H9 (cell line): ENCODE measurements around the gene COL5A2. TPM values are rescaled to one million over a fixed set of nuclear protein-coding genes. Genes with fewer than 3 reads are reported as not detected.

Source experiments
- DNase-seq: peaks from one replicate; pipeline ENCODE4 v3.0.0-alpha.2; 2017
- H2AFZ ChIP-seq: one replicate; pipeline ENCODE4 v1.6.1; 2013; ENCODE audit warnings: mild to moderate bottlenecking, low read length, control low read depth, moderate library complexity
- H2AK5ac ChIP-seq: 2 replicates; pipeline ENCODE4 v1.6.1; 2013; ENCODE audit warnings: low read length, control low read depth, mixed read lengths; ENCODE audit not compliant: insufficient read length
- H2BK120ac ChIP-seq: one replicate; pipeline ENCODE4 v1.6.1; 2013; ENCODE audit warnings: low read depth, mild to moderate bottlenecking, low read length, control low read depth, inconsistent platforms; ENCODE audit not compliant: poor library complexity, severe bottlenecking
- H2BK12ac ChIP-seq: 2 replicates; pipeline ENCODE4 v1.6.1; 2013; ENCODE audit warnings: low read length, control low read depth, mixed read lengths, low read depth; ENCODE audit not compliant: insufficient read length
- H2BK15ac ChIP-seq: 2 replicates; pipeline ENCODE4 v1.6.1; 2013; ENCODE audit warnings: low read depth, low read length, control low read depth
- H2BK20ac ChIP-seq: one replicate; pipeline ENCODE4 v1.6.1; 2013; ENCODE audit warnings: low read depth, mild to moderate bottlenecking, low read length, control low read depth, inconsistent platforms; ENCODE audit not compliant: poor library complexity, severe bottlenecking
- H2BK5ac ChIP-seq: 2 replicates; pipeline ENCODE4 v1.6.1; 2013; ENCODE audit warnings: low read length, control low read depth, mixed read lengths; ENCODE audit not compliant: insufficient read length
- H3K14ac ChIP-seq: 2 replicates; pipeline ENCODE4 v1.6.1; 2013; ENCODE audit warnings: low read length, control low read depth; ENCODE audit not compliant: insufficient read depth
- H3K18ac ChIP-seq: 2 replicates; pipeline ENCODE4 v1.6.1; 2013; ENCODE audit warnings: low read depth, mild to moderate bottlenecking, mixed read lengths, low read length, control low read depth; ENCODE audit not compliant: insufficient read length
- H3K23ac ChIP-seq: 2 replicates; pipeline ENCODE4 v1.6.1; 2013; ENCODE audit warnings: low read length, control low read depth, mixed read lengths, low read depth; ENCODE audit not compliant: insufficient read length
- H3K23me2 ChIP-seq: 2 replicates; pipeline ENCODE4 v1.6.1; 2013; ENCODE audit warnings: low read depth, mild to moderate bottlenecking, mixed read lengths, low read length, control low read depth; ENCODE audit not compliant: insufficient read length, poor library complexity, severe bottlenecking
- H3K27ac ChIP-seq: 2 replicates; pipeline ENCODE4 v1.5.1; 2013; ENCODE audit warnings: low read length, control low read depth, mixed read lengths, low read depth; ENCODE audit not compliant: insufficient read length
- H3K27me3 ChIP-seq: 2 replicates; pipeline ENCODE4 v1.6.1; 2013; ENCODE audit warnings: low read length, control low read depth, inconsistent platforms; ENCODE audit not compliant: insufficient read depth
- H3K4ac ChIP-seq: 2 replicates; pipeline ENCODE4 v1.6.1; 2013; ENCODE audit warnings: low read depth, mild to moderate bottlenecking, control low read depth, inconsistent platforms, low read length, moderate library complexity
- H3K4me1 ChIP-seq: 2 replicates; pipeline ENCODE4 v1.6.1; 2013; ENCODE audit warnings: low read length, control low read depth, inconsistent platforms; ENCODE audit not compliant: insufficient read depth
- H3K4me2 ChIP-seq: 2 replicates; pipeline ENCODE4 v1.6.1; 2013; ENCODE audit warnings: low read length, control low read depth, mixed read lengths; ENCODE audit not compliant: insufficient read length, insufficient read depth
- H3K56ac ChIP-seq: 2 replicates; pipeline ENCODE4 v1.6.1; 2013; ENCODE audit warnings: low read depth, mild to moderate bottlenecking, mixed read lengths, low read length, control low read depth; ENCODE audit not compliant: insufficient read length
- H3K79me1 ChIP-seq: 2 replicates; pipeline ENCODE4 v1.6.1; 2013; ENCODE audit warnings: low read depth, mild to moderate bottlenecking, moderate library complexity, low read length, control low read depth, inconsistent platforms; ENCODE audit not compliant: insufficient read depth, poor library complexity, severe bottlenecking
- H3K79me2 ChIP-seq: 2 replicates; pipeline ENCODE4 v1.6.1; 2013; ENCODE audit warnings: low read length, control low read depth, inconsistent platforms; ENCODE audit not compliant: insufficient read depth
- H3K9ac ChIP-seq: 2 replicates; pipeline ENCODE4 v1.6.1; 2013; ENCODE audit warnings: low read length, control low read depth, mixed read lengths; ENCODE audit not compliant: insufficient read length; ENCODE audit errors: extremely low read depth
- H3K9me3 ChIP-seq: one replicate; pipeline ENCODE4 v1.6.1; 2013; ENCODE audit warnings: low read depth, low read length, inconsistent platforms; ENCODE audit not compliant: control insufficient read depth
- H3T11ph ChIP-seq: one replicate; pipeline ENCODE4 v1.6.1; 2013; ENCODE audit warnings: mild to moderate bottlenecking, low read length, control low read depth, inconsistent platforms
- H4K20me1 ChIP-seq: one replicate; pipeline ENCODE4 v1.6.1; 2013; ENCODE audit not compliant: control insufficient read depth, insufficient read length, insufficient read depth
- H4K5ac ChIP-seq: 2 replicates; pipeline ENCODE4 v1.6.1; 2013; ENCODE audit warnings: low read depth, mild to moderate bottlenecking, mixed read lengths, low read length, control low read depth; ENCODE audit not compliant: insufficient read length
- H4K8ac ChIP-seq: replicated peaks from 2 replicates; pipeline ENCODE4 v1.6.1; 2013; ENCODE audit warnings: low read length, control low read depth, mixed read lengths, low read depth; ENCODE audit not compliant: insufficient read length
- H4K91ac ChIP-seq: 2 replicates; pipeline ENCODE4 v1.6.1; 2013; ENCODE audit warnings: low read depth, mild to moderate bottlenecking, moderate library complexity, mixed read lengths, low read length, control low read depth; ENCODE audit not compliant: insufficient read length
- H3K27ac Mint-ChIP-seq, 3 experiments: 2 replicates in 2 of 3; 3 replicates in 1 of 3; pipeline ENCODE4 v1.8.0; 2020 to 2021; ENCODE audit warnings: mixed read lengths in 3 of 3, mild to moderate bottlenecking in 1 of 3, moderate library complexity in 1 of 3
- H3K27me3 Mint-ChIP-seq: 2 replicates; pipeline ENCODE4 v1.8.0; 2021; ENCODE audit warnings: low read depth, mild to moderate bottlenecking, moderate library complexity, mixed read lengths
- H3K36me3 Mint-ChIP-seq, 3 experiments: 2 replicates in 2 of 3; 3 replicates in 1 of 3; pipeline ENCODE4 v1.8.0; 2020 to 2021; ENCODE audit warnings: low read depth in 3 of 3, mixed read lengths in 3 of 3; ENCODE audit not compliant: insufficient read depth in 1 of 3
- H3K4me1 Mint-ChIP-seq, 2 experiments: 2 replicates each; pipeline ENCODE4 v1.8.0; 2020; ENCODE audit warnings: mixed read lengths in 2 of 2
- H3K4me3 Mint-ChIP-seq, 2 experiments: 2 replicates in 1 of 2; 3 replicates in 1 of 2; pipeline ENCODE4 v1.8.0; 2020 to 2021; ENCODE audit warnings: mild to moderate bottlenecking in 2 of 2, mixed read lengths in 2 of 2, moderate library complexity in 1 of 2
- H3K9me3 Mint-ChIP-seq, 2 experiments: 2 replicates in 1 of 2; 3 replicates in 1 of 2; pipeline ENCODE4 v1.8.0; 2020; ENCODE audit warnings: mild to moderate bottlenecking in 2 of 2, mixed read lengths in 2 of 2, moderate library complexity in 1 of 2
- WGBS: extraction: QIAGEN DNeasy Blood & Tissue Kit; methylation state at CpG from one replicate; pipeline ENCODE4 v1.1.7; 2013; ENCODE audit warnings: missing lambda C conversion rate, low lambda C conversion rate, mixed read lengths; ENCODE audit not compliant: insufficient read length; ENCODE audit errors: extremely low coverage; 5-methylcytosine and 5-hydroxymethylcytosine counted together
- total RNA-seq: library from RNA; stranded (reverse); gene quantifications from 2 replicates; pipeline ENCODE4 v1.2.1, GENCODE V29; 2021
- TF ChIP-seq, protein P1 (sequence below): fragments of 200-600 bp; sonication (generic); conservative IDR thresholded peaks from 3 replicates; pipeline ENCODE4 v1.8.0; 2021; ENCODE audit warnings: antibody characterized with exemption, mild to moderate bottlenecking

The COL5A2 gene
- total RNA-seq, 1 experiment from 2014 or later: 10.5 TPM

DNA sequence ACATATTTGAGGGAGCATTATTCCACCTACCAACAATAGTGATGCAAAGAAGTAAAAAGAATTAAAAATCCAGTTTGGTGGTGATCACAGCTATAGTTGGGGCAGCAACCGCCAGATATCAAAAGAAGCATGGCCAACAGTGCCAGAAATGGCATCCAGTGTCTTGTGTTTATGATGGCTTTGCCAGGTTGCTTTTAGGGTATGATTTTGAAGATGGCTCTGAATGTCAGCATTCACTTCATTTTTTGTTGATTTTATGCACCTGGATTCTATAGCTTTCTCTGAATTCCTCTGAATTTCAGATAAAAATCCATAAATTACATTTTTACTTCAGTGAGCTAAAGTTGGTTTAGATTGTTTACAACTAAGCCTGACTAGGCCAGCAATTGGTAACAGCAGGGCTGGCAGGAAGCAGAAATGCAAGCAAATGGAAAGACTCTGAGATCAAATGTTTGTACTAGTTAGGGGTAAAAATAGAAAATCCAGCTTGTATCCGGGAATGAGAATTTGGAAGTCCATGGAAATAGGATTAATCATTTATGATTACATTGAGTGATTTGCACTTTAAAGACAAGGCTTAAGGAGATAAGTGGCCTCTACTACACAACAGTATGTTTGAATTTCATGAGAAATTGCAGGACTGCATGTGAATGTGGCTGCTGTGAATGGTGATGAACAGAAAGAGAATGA, 165.0 kb downstream of the COL5A2 start:
- DNase-seq: no peak

More for the DNA sequence above, 165.0 kb downstream of the COL5A2 start:
- no peaks in the 10 kb centered on the region for H3K79me1 ChIP-seq
- no peak overlapping the region for H3K14ac ChIP-seq
- no peaks in the 10 kb centered on the region for H3K27me3 Mint-ChIP-seq
- no peak overlapping the region for H3K23ac ChIP-seq
- no peak overlapping the region for H3T11ph ChIP-seq
- no peaks in the 10 kb centered on the region for H3K79me2 ChIP-seq
- no peak overlapping the region for H4K5ac ChIP-seq
- H3K4me3 Mint-ChIP-seq: no peak overlapping the region
- no peaks in the 10 kb centered on the region for H3K36me3 Mint-ChIP-seq
- no peak overlapping the region for H4K91ac ChIP-seq
- H3K4ac ChIP-seq: no peak overlapping the region
- H2AFZ ChIP-seq: no peak overlapping the region
- H3K9ac ChIP-seq: no peak overlapping the region
- peaks cover 17 to 18% of the 10 kb centered on the region in 2 experiments for H3K4me1 Mint-ChIP-seq
- H3K4me2 ChIP-seq: no peak overlapping the region
- no peaks in the 10 kb centered on the region for H4K20me1 ChIP-seq
- H4K8ac ChIP-seq: no peak overlapping the region
- H3K18ac ChIP-seq: no peak overlapping the region
- no peak overlapping the region for H3K27ac ChIP-seq
- TF ChIP-seq, protein P1, sequence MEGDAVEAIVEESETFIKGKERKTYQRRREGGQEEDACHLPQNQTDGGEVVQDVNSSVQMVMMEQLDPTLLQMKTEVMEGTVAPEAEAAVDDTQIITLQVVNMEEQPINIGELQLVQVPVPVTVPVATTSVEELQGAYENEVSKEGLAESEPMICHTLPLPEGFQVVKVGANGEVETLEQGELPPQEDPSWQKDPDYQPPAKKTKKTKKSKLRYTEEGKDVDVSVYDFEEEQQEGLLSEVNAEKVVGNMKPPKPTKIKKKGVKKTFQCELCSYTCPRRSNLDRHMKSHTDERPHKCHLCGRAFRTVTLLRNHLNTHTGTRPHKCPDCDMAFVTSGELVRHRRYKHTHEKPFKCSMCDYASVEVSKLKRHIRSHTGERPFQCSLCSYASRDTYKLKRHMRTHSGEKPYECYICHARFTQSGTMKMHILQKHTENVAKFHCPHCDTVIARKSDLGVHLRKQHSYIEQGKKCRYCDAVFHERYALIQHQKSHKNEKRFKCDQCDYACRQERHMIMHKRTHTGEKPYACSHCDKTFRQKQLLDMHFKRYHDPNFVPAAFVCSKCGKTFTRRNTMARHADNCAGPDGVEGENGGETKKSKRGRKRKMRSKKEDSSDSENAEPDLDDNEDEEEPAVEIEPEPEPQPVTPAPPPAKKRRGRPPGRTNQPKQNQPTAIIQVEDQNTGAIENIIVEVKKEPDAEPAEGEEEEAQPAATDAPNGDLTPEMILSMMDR: no peak
- H2BK12ac ChIP-seq: no peak overlapping the region
- H3K23me2 ChIP-seq: no peaks in the 10 kb centered on the region
- whole genome bisulfite sequencing: no CpG with 5 or more reads among the region's 2 CpGs
- H3K9me3 ChIP-seq: no peaks in the 10 kb centered on the region
- no peak overlapping the region for H2BK15ac ChIP-seq
- H2BK120ac ChIP-seq: no peak overlapping the region
- no peak overlapping the region for H2BK20ac ChIP-seq
- H3K4me1 ChIP-seq: no peaks in the 10 kb centered on the region
- H2AK5ac ChIP-seq: no peak overlapping the region
- no peak overlapping the region for H2BK5ac ChIP-seq
- H3K27me3 ChIP-seq: no peaks in the 10 kb centered on the region
- H3K9me3 Mint-ChIP-seq: no peaks in the 10 kb centered on the region
- peak overlapping the region; percentile 45 to 92 (median 61); a peak in 4 of 7 replicates for H3K27ac Mint-ChIP-seq
- H3K56ac ChIP-seq: no peak overlapping the region
